K562 (cell line): ENCODE measurements around the gene EEF2. TPM values are rescaled to one million over a fixed set of nuclear protein-coding genes. Genes with fewer than 3 reads are reported as not detected.

Experiments used
- ATAC-seq: fragments of 200-7000 bp; cut with Tn5 transposase; 3 replicates; pipeline ENCODE4 v1.9.1; 2020; ENCODE audit warnings: moderate library complexity
- BruUV-seq: library from RNA; stranded (reverse); fragments of 400-500 nt; replicated peaks from 2 replicates; lab custom pipeline; 2021; lab: Mats Ljungman, UMichigan
- CTCF ChIA-PET: fragments of 300-600 bp; formaldehyde crosslinking; extraction: SDS; loops from one replicate; lab custom pipeline; 2021; ENCODE audit warnings: low intra/inter-chr PET ratio; lab: Yijun Ruan, JAX
- POLR2A ChIA-PET: fragments of 300-600, 350-650 bp; sonication (Branson Sonifier 250); formaldehyde crosslinking; extraction: SDS; loops from one replicate; lab custom pipeline; 2021; ENCODE audit warnings: antibody characterized with exemption, inconsistent platforms; lab: Yijun Ruan, JAX
- DNase-seq, 4 experiments: peaks; one replicate each; pipeline versions ENCODE4 v3.0.0 to v3.0.0-alpha.2; 2011 to 2018; ENCODE audit warnings: low spot score in 3 of 4, mixed read lengths in 3 of 4; ENCODE audit errors: extremely low read depth in 1 of 4
- FAIRE-seq: peaks from 2 replicates; lab custom pipeline; 2011; peaks lifted over from hg19 to GRCh38; lab: Jason Lieb, UNC
- H2AFZ ChIP-seq: 2 replicates; pipeline ENCODE4 v1.6.0; 2011; ENCODE audit warnings: low read depth, low read length, control low read depth, inconsistent platforms
- H3K27ac ChIP-seq: fragments of 200-600 bp; 3 replicates; pipeline ENCODE4 v1.8.0; 2011; ENCODE audit warnings: low read depth, mild to moderate bottlenecking, control low read depth, inconsistent platforms, low read length, moderate library complexity, mixed read lengths; ENCODE audit errors: extremely low read depth
- H3K27me3 ChIP-seq, 2 experiments: fragments of 300-600 bp in 1 of 2; 2 replicates in 1 of 2; 3 replicates in 1 of 2; pipeline versions ENCODE4 v1.6.0 to v1.8.0; 2011; ENCODE audit warnings: inconsistent platforms in 2 of 2, low read length in 2 of 2, mild to moderate bottlenecking in 1 of 2, mixed read lengths in 1 of 2, moderate library complexity in 1 of 2; ENCODE audit not compliant: control insufficient read depth in 2 of 2, insufficient read depth in 2 of 2
- H3K36me3 ChIP-seq: fragments of 300-600 bp; 3 replicates; pipeline ENCODE4 v1.8.0; 2011; ENCODE audit warnings: mild to moderate bottlenecking, low read length, inconsistent platforms; ENCODE audit not compliant: control insufficient read depth, insufficient read depth
- H3K4me1 ChIP-seq, 2 experiments: fragments of 200-600 bp in 1 of 2; replicated peaks in 1 of 2; 2 replicates in 1 of 2; 3 replicates in 1 of 2; pipeline versions ENCODE4 v1.5.1 to v1.8.0; 2011; ENCODE audit warnings: inconsistent platforms in 2 of 2, low read length in 2 of 2, mild to moderate bottlenecking in 1 of 2, mixed read lengths in 1 of 2, moderate library complexity in 1 of 2; ENCODE audit not compliant: control insufficient read depth in 2 of 2, insufficient read depth in 2 of 2
- H3K4me2 ChIP-seq: 2 replicates; pipeline ENCODE4 v1.6.1; 2011; ENCODE audit warnings: low read length, control low read depth, inconsistent platforms, mixed read lengths; ENCODE audit not compliant: insufficient read depth
- H3K4me3 ChIP-seq: fragments of 200-600 bp; sonication (generic), shearing (Covaris generic); 2 replicates; pipeline ENCODE4 v1.5.1; 2016; ENCODE audit warnings: control low read depth, inconsistent platforms
- H3K79me2 ChIP-seq: fragments of 200-600 bp; 3 replicates; pipeline ENCODE4 v1.8.0; 2011; ENCODE audit warnings: low read length, inconsistent platforms; ENCODE audit not compliant: control insufficient read depth, insufficient read depth
- H3K9ac ChIP-seq, 2 experiments: 2 replicates each; pipeline versions ENCODE4 v1.6.0 to v1.6.1; 2011; ENCODE audit warnings: low read depth in 2 of 2, low read length in 2 of 2, control low read depth in 1 of 2, inconsistent platforms in 1 of 2, mild to moderate bottlenecking in 1 of 2, mixed read lengths in 1 of 2; ENCODE audit not compliant: insufficient read depth in 1 of 2
- H3K9me1 ChIP-seq: one replicate; pipeline ENCODE4 v1.6.0; 2011; ENCODE audit warnings: inconsistent platforms, mild to moderate bottlenecking, low read length, moderate library complexity; ENCODE audit not compliant: control insufficient read depth, insufficient read depth
- H3K9me3 ChIP-seq: replicated peaks from 2 replicates; pipeline ENCODE4 v1.5.1; 2011; ENCODE audit warnings: low read depth, low read length, inconsistent platforms; ENCODE audit not compliant: control insufficient read depth, insufficient read depth
- H4K20me1 ChIP-seq: replicated peaks from 2 replicates; pipeline ENCODE4 v1.6.1; 2011; ENCODE audit warnings: low read length, inconsistent platforms, mixed read lengths; ENCODE audit not compliant: control insufficient read depth, insufficient read depth
- CHD2 ChIP-seq: IDR thresholded peaks from 2 replicates; pipeline ENCODE4 v1.6.1; 2011; ENCODE audit warnings: low read depth, low read length
- CREB5 ChIP-seq: fragments of 250-450 bp; sonication (Bioruptor Pico); IDR thresholded peaks from 2 replicates; pipeline ENCODE4 v1.5.0; 2020; ENCODE audit warnings: mild to moderate bottlenecking
- KHSRP ChIP-seq: fragments of 450-650 bp; IDR thresholded peaks from 2 replicates; pipeline ENCODE4 v1.6.1; 2017
- TAF1 ChIP-seq: IDR thresholded peaks from 2 replicates; pipeline ENCODE4 v1.6.1; 2011; ENCODE audit warnings: mild to moderate bottlenecking, low read length, moderate library complexity; ENCODE audit not compliant: insufficient read depth, control insufficient read depth, severe bottlenecking; ENCODE audit errors: extremely low read depth
- THRAP3 ChIP-seq: fragments of 450-650 bp; IDR thresholded peaks from 2 replicates; pipeline ENCODE4 v1.6.1; 2016; ENCODE audit warnings: mild to moderate bottlenecking, inconsistent platforms, borderline replicate concordance
- ZC3H4 ChIP-seq: sonication (generic); formaldehyde crosslinking; IDR thresholded peaks from 2 replicates; pipeline ENCODE4 v1.9.0; 2021; ENCODE audit warnings: missing genetic modification reagents, borderline replicate concordance
- ZNF707 ChIP-seq: fragments of 250-450 bp; sonication (Bioruptor Pico); conservative IDR thresholded peaks from 2 replicates; pipeline ENCODE4 v1.8.0; 2022; ENCODE audit warnings: inconsistent platforms, mild to moderate bottlenecking, moderate library complexity
- ZSCAN29 ChIP-seq: fragments of 450-650 bp; IDR thresholded peaks from 2 replicates; pipeline ENCODE4 v1.6.1; 2017
- WGBS: fragments of 100-300 bp; shearing (Covaris generic); methylation state at CpG from one replicate; pipeline ENCODE4 v1.1.6; 2016; ENCODE audit warnings: low coverage, mixed read lengths; ENCODE audit not compliant: insufficient coverage; ENCODE audit errors: missing lambda C conversion rate; 5-methylcytosine and 5-hydroxymethylcytosine counted together
- in situ Hi-C: fragments of 300-500 bp; cut with MboI; formaldehyde crosslinking; loops from 4 replicates; pipeline ENCODE4 v1.15.0; 2018; ENCODE audit warnings: inconsistent platforms, mixed read lengths
- intact Hi-C: fragments of 100-400 bp; cut with micrococcal nuclease; formaldehyde crosslinking; loops from 2 replicates; pipeline ENCODE4 v1.14.2; 2022
- polyA plus RNA-seq, 8 experiments: library from polyadenylated mRNA; depleted of rRNA in 4 of 8; stranded (reverse) in 5 of 8; unstranded in 3 of 8; fragments of >200 nt; fragmentation: Nextera tagmentation in 2 of 8; fragmentation: Illumina TruSeq in 1 of 8; extraction: Ambion mirVana in 2 of 8; extraction: Trizol in 1 of 8; gene quantifications; 2 replicates each; pipeline versions ENCODE4 v1.2.1 to v1.2.3, GENCODE V29; 2011 to 2014; ENCODE audit warnings: inconsistent platforms in 1 of 8, missing spikeins in 1 of 8
- total RNA-seq, 7 experiments: library from RNA; depleted of rRNA in 6 of 7; stranded (reverse); fragments of >200 nt in 6 of 7; fragmentation: Illumina TruSeq in 2 of 7; extraction: Trizol in 2 of 7; gene quantifications; 2 replicates each; pipeline versions ENCODE4 v1.2.1 to v1.2.3, GENCODE V29; 2011 to 2021; ENCODE audit warnings: low replicate concordance in 1 of 7

The EEF2 gene
- total and polyA plus RNA-seq, 9 of the 15 experiments (the other 6 are each of a cell fraction or from before 2014, with no cell fraction given) = 372 to 3,003 (median 1,453) TPM

GRCh38 chr19:3984584-3984907 lies 717 bp downstream of the EEF2 start:
- 0% methylated on average over 10 of the region's 10 CpGs for WGBS
- no peaks in the 10 kb centered on the region for H3K27me3 ChIP-seq
- no peaks in the 10 kb centered on the region for H3K9me3 ChIP-seq
- ChIA-PET CTCF (interaction anchor here (0.9 to 3.4 kb wide), 2 partner anchors 14 to 220 kb away, joined by 3 to 31 read pairs; partner anchors contain the start of gene DAPK3), POLR2A (interaction anchor here (0.6 to 9.7 kb wide), 18 partner anchors 9 to 223 kb away, joined by 3 to 215 read pairs (median 6); partner anchors contain the start of genes ATCAY, DAPK3 and MRPL54)
- FAIRE-seq (no peak), DNase-seq (peak in 3 of 4 experiments; percentile 26 to 55 (median 53)), ATAC-seq (no peak)
- peak overlapping the region; percentile 99 for H3K4me3 ChIP-seq
- peaks cover 56% of the 10 kb centered on the region for H4K20me1 ChIP-seq
- peak overlapping the region; percentile 100 for H3K4me2 ChIP-seq
- H3K36me3 ChIP-seq = peaks cover 56% of the 10 kb centered on the region
- no peak overlapping the region for H2AFZ ChIP-seq
- H3K27ac ChIP-seq = peak overlapping the region; percentile 99
- intact Hi-C loops = no loop called here
- peaks cover 58% of the 10 kb centered on the region for H3K79me2 ChIP-seq
- H3K9me1 ChIP-seq = peaks cover 22% of the 10 kb centered on the region
- in situ Hi-C loops = loop anchor here (5.0 kb wide), 1 partner anchor 218 kb away; no protein-coding TSS in a partner anchor
- peaks cover 25 to 64% of the 10 kb centered on the region in 2 experiments; a peak in 4 of 5 replicates for H3K4me1 ChIP-seq
- TF ChIP-seq CREB5 (CRISPR knock-in tag) = 0 out of 2 replicates have a peak, but pooled peaks have one; percentile 41
- TF ChIP-seq KHSRP = no peak; the same call in 1 of the 2 replicates
- TF ChIP-seq ZC3H4 (CRISPR knock-in tag) = no peak
- TF ChIP-seq TAF1 = no peak
- TF ChIP-seq ZNF707 = no peak
- TF ChIP-seq ZSCAN29 = peak; percentile 13; the same call in 1 of the 2 replicates
- TF ChIP-seq CHD2 = peak; percentile 46; the same call in 1 of the 2 replicates
- 0 out of 2 replicates have a peak, but pooled peaks have one; percentile 50 for TF ChIP-seq THRAP3
- H3K9ac ChIP-seq = peak overlapping the region; percentile 97 to 100
- no TSS peak for BruUV-seq
